T-helper 2 cell treated with Interferon-gamma antibody and Interleukin-4, amounts not matched to agents 5 μg/mL and 100 μg/mL, for 36 hours (primary cell): ENCODE results near the gene PKP3.
"Not testable (repeated sequence)": the region's sequence is repeated elsewhere in the genome, so short reads cannot be mapped to it uniquely, and the experiment has no call there.

Source experiments
- DNase-seq: peaks from one replicate; pipeline ENCODE4 v3.0.0; 2021; ENCODE audit warnings: low spot score
- H3K27ac Mint-ChIP-seq: one replicate; pipeline ENCODE4 v1.8.0; 2021; ENCODE audit warnings: mild to moderate bottlenecking, mixed read lengths
- H3K27me3 Mint-ChIP-seq: one replicate; pipeline ENCODE4 v1.8.0; 2021; ENCODE audit warnings: low read depth, mixed read lengths
- H3K36me3 Mint-ChIP-seq: one replicate; pipeline ENCODE4 v1.8.0; 2021; ENCODE audit warnings: low read depth, mixed read lengths
- H3K4me1 Mint-ChIP-seq: one replicate; pipeline ENCODE4 v1.8.0; 2021; ENCODE audit warnings: low read depth, mixed read lengths
- H3K4me3 Mint-ChIP-seq: one replicate; pipeline ENCODE4 v1.8.0; 2022; ENCODE audit warnings: mild to moderate bottlenecking, moderate library complexity, mixed read lengths
- H3K9me3 Mint-ChIP-seq: one replicate; pipeline ENCODE4 v1.8.0; 2021; ENCODE audit warnings: mixed read lengths

The PKP3 gene

GRCh38 chr11:357582-357981 lies 36.4 kb upstream of the PKP3 start:
- Mint-ChIP-seq H3K4me3 (no peak overlapping the region), H3K4me1 (peaks cover 21% of the 10 kb centered on the region), H3K27ac (no peak overlapping the region), H3K9me3 (peaks cover 6% of the 10 kb centered on the region), H3K27me3 (peaks cover 4% of the 10 kb centered on the region), H3K36me3 (no peaks in the 10 kb centered on the region)
- DNase-seq, result no peak

DNA sequence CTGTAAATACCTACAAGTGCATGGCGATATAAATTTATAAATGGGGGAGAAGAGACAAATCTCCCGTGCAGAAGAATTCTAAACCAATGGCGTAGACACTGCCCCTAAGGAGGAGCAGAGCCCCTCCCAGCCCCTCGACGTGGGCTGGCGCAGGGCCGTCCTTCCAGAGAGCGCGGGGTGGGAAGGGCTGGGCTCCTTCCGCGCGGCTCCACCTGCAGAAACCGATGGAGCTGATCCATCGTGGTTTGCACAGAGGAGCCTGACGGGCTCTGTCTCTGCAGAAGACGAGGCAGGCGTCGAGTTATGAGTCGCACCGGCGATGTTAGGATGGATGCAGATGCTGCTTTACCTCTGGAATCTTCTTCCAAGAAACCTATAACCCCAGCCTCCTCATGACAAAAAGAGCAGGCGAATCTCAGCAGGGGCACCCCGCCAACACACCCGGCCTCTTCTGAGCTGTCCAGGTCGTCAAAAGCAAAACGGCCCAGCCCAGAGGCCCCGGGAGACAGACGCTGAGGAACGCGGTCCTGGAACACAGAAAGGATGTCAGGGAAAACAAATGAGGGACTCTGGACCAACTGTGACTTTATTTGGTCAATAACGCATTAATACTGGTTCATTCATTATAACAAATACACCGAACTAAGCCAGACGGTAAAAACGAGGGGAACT lies 35.7 kb upstream of the PKP3 start:
- peaks cover 4% of the 10 kb centered on the region for H3K27me3 Mint-ChIP-seq
- no peak overlapping the region for H3K27ac Mint-ChIP-seq
- DNase-seq, result no peak
- peaks cover 15% of the 10 kb centered on the region for H3K4me1 Mint-ChIP-seq
- no peaks in the 10 kb centered on the region for H3K36me3 Mint-ChIP-seq
- no peak overlapping the region for H3K4me3 Mint-ChIP-seq
- H3K9me3 Mint-ChIP-seq, result peaks cover 6% of the 10 kb centered on the region

DNA sequence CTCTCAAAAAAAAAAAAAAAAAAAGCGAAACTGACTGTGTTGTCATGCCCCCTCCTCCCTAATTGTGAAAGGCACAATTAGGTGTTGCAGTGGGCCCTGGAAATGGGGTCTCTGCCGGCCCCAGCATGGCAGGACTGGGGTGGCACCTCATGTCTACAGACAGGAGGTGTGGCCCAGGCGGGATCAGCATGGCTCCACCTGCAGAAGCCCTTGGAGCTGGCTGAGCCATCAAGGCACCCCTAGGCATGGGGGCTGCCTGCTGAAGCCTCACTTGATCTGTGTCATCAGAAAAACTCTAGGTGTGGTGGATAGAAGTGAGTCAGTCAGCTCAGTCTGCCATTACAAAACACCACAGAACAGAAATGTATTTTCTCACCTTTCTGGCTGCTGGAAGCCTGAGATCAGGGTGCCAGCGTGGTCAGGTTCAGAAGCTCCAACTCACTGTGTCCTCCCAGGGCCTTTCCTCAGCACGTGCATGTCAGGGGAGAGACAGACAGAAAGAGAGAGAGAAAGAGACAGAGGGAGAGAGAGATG lies 34.8 kb upstream of the PKP3 start:
- no peaks in the 10 kb centered on the region for H3K36me3 Mint-ChIP-seq
- no peak overlapping the region for H3K27ac Mint-ChIP-seq
- H3K9me3 Mint-ChIP-seq, result peaks cover 6% of the 10 kb centered on the region
- no peak overlapping the region for H3K4me3 Mint-ChIP-seq
- DNase-seq, result no peak
- H3K27me3 Mint-ChIP-seq, result peaks cover 4% of the 10 kb centered on the region
- H3K4me1 Mint-ChIP-seq, result peaks cover 7% of the 10 kb centered on the region

DNA sequence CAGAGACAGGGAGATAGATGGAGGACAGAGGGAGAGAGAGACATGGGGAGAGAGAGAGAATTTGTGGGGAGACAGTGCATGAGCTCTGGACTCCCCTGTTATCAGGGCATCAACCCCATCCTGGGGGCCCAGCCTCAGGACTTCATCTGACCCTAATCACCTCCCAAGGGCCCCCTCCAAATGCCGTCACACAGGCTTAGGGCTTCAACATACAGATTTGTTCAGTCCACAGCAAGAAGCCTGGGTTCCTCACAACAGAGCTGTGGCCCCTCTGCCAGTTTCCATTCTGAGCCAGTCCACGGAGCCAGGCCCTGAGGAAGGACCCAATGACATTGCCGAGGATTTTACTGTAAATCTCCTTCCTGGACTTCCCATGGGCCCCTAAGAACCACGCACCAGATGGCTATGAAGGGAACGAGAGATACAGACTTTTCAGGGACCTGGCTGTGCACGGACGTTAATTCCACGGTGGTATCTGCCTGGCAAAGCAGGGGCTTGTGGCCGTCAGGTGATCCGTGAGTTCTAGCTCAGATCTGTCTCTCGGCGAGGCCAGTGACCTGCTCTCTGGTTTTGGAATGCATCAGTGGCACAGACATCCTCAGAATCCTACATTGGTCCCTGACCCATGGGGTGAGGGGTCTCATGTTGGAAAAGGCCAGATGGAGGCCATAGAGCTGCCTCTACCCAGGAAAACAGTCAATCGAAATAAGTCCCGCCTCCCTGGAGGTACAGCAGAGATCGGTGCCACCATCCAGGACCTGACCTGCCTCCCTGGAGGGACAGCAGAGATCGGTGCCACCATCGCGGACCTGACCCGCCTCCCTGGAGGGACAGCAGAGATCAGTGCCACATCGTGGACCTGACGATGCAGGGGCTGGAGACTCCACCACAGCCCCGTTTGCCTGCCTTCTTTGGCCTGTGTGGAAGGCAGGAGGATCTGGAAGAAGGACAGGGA lies 33.4 kb upstream of the PKP3 start:
- no peak overlapping the region for H3K4me3 Mint-ChIP-seq
- DNase-seq, result no peak
- peaks cover 4% of the 10 kb centered on the region for H3K27me3 Mint-ChIP-seq
- H3K36me3 Mint-ChIP-seq, result no peaks in the 10 kb centered on the region
- H3K27ac Mint-ChIP-seq, result no peak overlapping the region
- peaks cover 6% of the 10 kb centered on the region for H3K9me3 Mint-ChIP-seq
- peaks cover 2% of the 10 kb centered on the region for H3K4me1 Mint-ChIP-seq

GRCh38 chr11:362642-363442 lies 31.2 kb upstream of the PKP3 start:
- no peak for DNase-seq

DNA sequence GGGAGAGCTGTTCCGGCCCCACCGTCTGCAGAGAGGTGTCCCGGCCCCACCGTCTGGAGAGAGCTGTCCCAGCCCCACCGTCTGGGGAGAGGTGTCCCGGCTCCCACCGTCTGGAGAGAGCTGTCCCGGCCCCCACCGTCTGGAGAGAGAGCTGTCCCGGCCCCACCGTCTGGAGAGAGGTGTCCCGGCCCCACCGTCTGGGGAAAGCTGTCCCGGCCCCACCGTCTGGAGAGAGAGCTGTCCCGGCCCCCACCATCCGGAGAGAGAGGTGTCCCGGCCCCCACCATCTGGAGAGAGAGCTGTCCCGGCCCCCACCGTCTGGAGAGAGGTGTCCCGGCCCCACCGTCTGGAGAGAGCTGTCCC lies 30.6 kb upstream of the PKP3 start:
- peaks cover 28% of the 10 kb centered on the region for H3K27me3 Mint-ChIP-seq
- not testable (repeated sequence) for H3K36me3 Mint-ChIP-seq, DNase-seq, H3K4me3 Mint-ChIP-seq, H3K4me1 Mint-ChIP-seq, H3K9me3 Mint-ChIP-seq, H3K27ac Mint-ChIP-seq

More at GRCh38 chr11:362642-363442, 31.2 kb upstream of the PKP3 start:
- H3K36me3 Mint-ChIP-seq, result no peaks in the 10 kb centered on the region
- peaks cover 22% of the 10 kb centered on the region for H3K27me3 Mint-ChIP-seq
- peaks cover 2% of the 10 kb centered on the region for H3K4me1 Mint-ChIP-seq
- H3K4me3 Mint-ChIP-seq, result no peak overlapping the region
- peaks cover 6% of the 10 kb centered on the region for H3K9me3 Mint-ChIP-seq
- H3K27ac Mint-ChIP-seq, result no peak overlapping the region

GRCh38 chr11:363948-364761 lies 29.9 kb upstream of the PKP3 start:
- no peak overlapping the region for H3K27ac Mint-ChIP-seq
- DNase-seq, result no peak

GRCh38 chr11:364991-365725 lies 28.9 kb upstream of the PKP3 start:
- DNase-seq, result no peak
- Mint-ChIP-seq H3K4me3 (no peak overlapping the region), H3K36me3 (no peaks in the 10 kb centered on the region), H3K4me1 (no peaks in the 10 kb centered on the region), H3K27me3 (peaks cover 29% of the 10 kb centered on the region), H3K27ac (no peak overlapping the region), H3K9me3 (peaks cover 6% of the 10 kb centered on the region)

More at GRCh38 chr11:363948-364761, 29.9 kb upstream of the PKP3 start:
- Mint-ChIP-seq H3K36me3 (no peaks in the 10 kb centered on the region), H3K4me3 (no peak overlapping the region), H3K4me1 (peaks cover 2% of the 10 kb centered on the region), H3K27me3 (peaks cover 30% of the 10 kb centered on the region), H3K9me3 (peaks cover 6% of the 10 kb centered on the region)

DNA sequence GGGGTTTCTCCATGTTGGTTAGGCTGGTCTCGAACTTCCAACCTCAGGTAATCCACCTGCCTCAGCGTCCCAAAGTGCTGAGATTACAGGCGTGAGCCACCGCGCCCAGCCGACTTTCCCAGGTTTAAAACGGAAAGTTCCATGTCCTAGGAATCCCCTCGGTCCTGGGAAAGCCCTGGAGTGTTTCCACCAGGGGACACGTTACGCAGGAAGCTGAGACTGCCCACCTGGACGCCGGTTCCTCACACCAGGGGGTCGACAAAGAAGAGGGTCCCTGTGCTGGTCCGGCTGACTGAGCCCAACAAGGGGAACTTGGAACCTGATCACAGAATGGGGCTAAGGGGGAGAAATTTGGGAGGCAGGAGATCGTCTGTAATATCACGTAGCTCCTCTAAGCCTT lies 28.2 kb upstream of the PKP3 start:
- Mint-ChIP-seq H3K27ac (no peak overlapping the region), H3K36me3 (no peaks in the 10 kb centered on the region), H3K9me3 (peaks cover 6% of the 10 kb centered on the region), H3K4me1 (no peaks in the 10 kb centered on the region), H3K4me3 (no peak overlapping the region), H3K27me3 (peaks cover 36% of the 10 kb centered on the region)
- no peak for DNase-seq

DNA sequence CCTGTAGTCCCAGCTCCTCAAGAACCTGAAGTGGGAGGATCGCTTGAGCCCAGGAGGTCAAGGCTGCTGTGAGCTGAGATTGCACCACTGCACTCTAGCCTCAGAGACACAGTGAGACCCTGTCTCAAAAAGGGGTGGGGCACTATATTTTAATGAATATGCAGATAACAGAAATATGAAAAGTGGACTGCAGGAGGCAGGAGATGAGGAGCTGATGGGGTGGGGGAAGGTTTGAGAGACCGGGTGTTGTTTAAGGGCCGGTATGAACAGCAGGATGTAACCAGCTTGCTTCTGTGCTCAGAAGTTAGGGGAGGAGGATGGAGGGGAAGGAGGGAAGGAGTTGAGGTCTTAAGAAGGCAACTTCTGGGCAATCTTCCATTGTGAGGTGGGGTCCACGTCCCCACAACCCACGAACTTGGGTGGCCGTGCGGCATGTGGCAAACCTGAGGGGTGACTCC lies 26.0 kb upstream of the PKP3 start:
- H3K36me3 Mint-ChIP-seq, result no peaks in the 10 kb centered on the region
- H3K4me1 Mint-ChIP-seq, result no peaks in the 10 kb centered on the region
- peaks cover 48% of the 10 kb centered on the region for H3K27me3 Mint-ChIP-seq
- DNase-seq, result no peak
- H3K27ac Mint-ChIP-seq, result peak overlapping the region; percentile 4
- H3K4me3 Mint-ChIP-seq, result peak overlapping the region; percentile 35
- no peaks in the 10 kb centered on the region for H3K9me3 Mint-ChIP-seq

DNA sequence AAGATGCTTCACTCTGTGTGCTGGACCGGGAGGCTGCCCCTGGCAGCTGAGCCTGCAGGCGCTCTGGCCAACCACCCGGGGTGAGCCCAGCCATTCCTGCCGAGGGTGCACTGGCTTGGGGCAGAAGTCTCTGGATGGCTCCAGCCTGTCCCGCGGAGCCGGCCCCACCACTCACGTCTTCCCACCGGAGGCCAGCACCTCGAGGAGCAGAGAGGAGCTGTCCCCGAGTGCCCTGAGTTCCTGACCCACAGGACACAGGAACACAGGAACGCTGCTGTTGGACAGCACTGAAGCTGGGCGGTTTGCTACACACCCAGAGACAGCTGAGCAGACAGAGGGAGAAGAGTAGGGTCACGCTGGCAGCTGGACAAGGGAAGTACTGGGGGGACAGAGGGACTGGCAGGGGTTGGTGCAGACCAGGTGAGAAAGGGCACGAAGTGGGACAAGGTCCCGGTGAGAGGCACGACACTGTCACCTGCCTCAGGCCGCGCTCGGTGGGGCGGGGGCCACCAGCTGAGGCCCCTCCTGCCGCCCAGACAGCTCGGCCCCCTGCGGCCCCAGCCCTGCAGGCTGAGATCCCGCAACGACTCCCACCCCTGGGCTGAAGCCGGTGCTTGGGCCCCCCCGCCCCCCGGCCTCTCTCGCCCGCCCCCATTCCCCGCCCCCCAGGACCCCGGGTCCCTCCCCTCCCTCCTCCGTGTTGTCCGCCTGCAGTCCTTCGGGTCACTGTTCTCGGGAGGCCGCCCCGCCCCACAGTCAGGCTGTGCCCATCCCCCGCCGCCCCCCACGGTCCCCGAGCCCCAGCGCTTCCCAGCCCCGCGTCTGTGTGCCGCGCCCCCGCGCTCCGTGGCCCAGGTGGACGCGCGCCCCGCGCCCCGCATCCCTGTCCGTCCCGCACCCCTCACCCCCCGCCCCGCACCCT lies 25.3 kb upstream of the PKP3 start:
- Mint-ChIP-seq H3K27ac (no peak overlapping the region), H3K27me3 (peaks cover 48% of the 10 kb centered on the region), H3K36me3 (no peaks in the 10 kb centered on the region), H3K4me3 (peak overlapping the region; percentile 83), H3K9me3 (no peaks in the 10 kb centered on the region), H3K4me1 (no peaks in the 10 kb centered on the region)
- no peak for DNase-seq
